Central memory CD8-positive, alpha-beta T cell (primary cell): ENCODE results near the gene GEMIN4.
"Not testable (repeated sequence)": the region's sequence is repeated elsewhere in the genome, so short reads cannot be mapped to it uniquely, and the experiment has no call there.

Experiments used
- ATAC-seq: fragments of 150-1000 bp; cut with Tn5 transposase; replicated peaks from 2 replicates; pipeline ENCODE4 v1.10.0; 2022; ENCODE audit warnings: mild to moderate bottlenecking, moderate FRiP score, moderate number of reproducible peaks; ENCODE audit not compliant: poor library complexity, severe bottlenecking; ENCODE audit errors: extremely low read depth
- DNase-seq, 2 donors: peaks; one replicate each; pipeline ENCODE4 v3.0.0; 2021; ENCODE audit warnings: low spot score in 2 of 2
- H3K27ac Mint-ChIP-seq: one replicate; pipeline ENCODE4 v1.8.0; 2022; ENCODE audit warnings: low read depth, mild to moderate bottlenecking, moderate library complexity, mixed read lengths
- H3K27me3 Mint-ChIP-seq: one replicate; pipeline ENCODE4 v1.8.0; 2022; ENCODE audit warnings: mixed read lengths
- H3K36me3 Mint-ChIP-seq: one replicate; pipeline ENCODE4 v1.8.0; 2022; ENCODE audit warnings: mild to moderate bottlenecking, moderate library complexity, mixed read lengths; ENCODE audit not compliant: insufficient read depth
- H3K4me1 Mint-ChIP-seq: one replicate; pipeline ENCODE4 v1.8.0; 2022; ENCODE audit warnings: mixed read lengths
- H3K4me3 Mint-ChIP-seq: one replicate; pipeline ENCODE4 v1.8.0; 2022; ENCODE audit warnings: mild to moderate bottlenecking, moderate library complexity, mixed read lengths
- H3K9me3 Mint-ChIP-seq: one replicate; pipeline ENCODE4 v1.8.0; 2022; ENCODE audit warnings: mixed read lengths

Gene GEMIN4

DNA sequence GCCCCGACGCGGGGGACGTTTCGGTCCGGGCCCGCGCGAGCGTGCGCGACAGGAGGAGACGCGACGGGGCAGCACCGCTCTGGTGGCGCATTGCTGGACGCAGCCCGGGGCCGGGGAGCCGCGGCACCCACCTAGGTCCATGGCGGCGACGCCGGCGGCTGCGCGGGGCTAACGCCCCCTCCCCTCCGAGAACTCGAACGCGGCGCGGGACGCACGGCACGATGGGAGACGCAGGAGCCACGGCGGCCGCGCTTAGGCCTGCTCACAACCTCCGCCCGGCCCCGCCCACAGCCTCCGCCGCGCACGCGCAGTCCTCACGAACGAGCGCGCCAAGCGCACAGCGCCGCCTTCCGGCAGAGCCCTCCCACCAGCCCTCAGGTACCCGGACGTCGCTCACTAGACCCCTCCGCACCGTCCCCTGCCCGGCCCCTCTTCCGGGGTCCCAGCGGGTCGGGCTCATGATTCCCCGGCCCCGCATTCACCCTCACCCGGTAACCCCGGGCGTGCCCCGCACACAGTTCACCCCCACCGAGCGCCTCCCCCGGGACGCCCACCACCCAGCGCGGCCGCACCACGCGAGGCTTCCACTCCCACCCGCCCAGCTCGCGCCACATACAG is at the start of gene GEMIN4:
TSS of gene GEMIN4 (minus strand) at position 263 of the 618 bp plus-strand sequence. CDS start at position 141, 122 bp downstream.
- no peaks in the 10 kb centered on the region for H3K27me3 Mint-ChIP-seq
- H3K36me3 Mint-ChIP-seq, result peaks cover 18% of the 10 kb centered on the region
- ATAC-seq, result peak; percentile 87
- peak within 1 kb of the TSS; percentile 94 for H3K4me3 Mint-ChIP-seq
- no peaks in the 10 kb centered on the region for H3K9me3 Mint-ChIP-seq
- peaks cover 43% of the 10 kb centered on the region for H3K4me1 Mint-ChIP-seq
- peak; percentile 95 to 100 for DNase-seq
- peak within 1 kb of the TSS; percentile 94 for H3K27ac Mint-ChIP-seq

DNA sequence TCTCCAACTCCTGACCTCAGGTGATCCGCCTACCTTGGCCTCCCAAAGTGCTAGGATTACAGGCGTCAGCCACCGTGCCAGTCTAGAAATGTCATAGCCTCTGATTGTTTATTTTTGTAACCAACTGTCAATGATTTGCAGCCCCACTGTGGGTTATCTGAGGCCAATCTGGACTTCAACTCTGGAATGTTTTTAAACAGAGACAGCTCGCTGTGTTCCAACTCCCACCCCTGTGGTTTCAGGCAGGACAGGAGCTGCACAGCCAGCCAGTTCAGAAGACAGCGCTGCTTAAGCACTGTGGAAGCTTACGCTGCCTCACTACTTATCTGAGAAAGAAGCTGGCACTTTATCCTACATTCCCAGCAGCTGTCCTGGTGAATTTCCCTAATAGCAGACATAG is 49.6 kb upstream of the GEMIN4 start:
- Mint-ChIP-seq H3K9me3 (no peaks in the 10 kb centered on the region), H3K4me1 (no peaks in the 10 kb centered on the region), H3K27ac (no peak overlapping the region), H3K36me3 (peaks cover 2% of the 10 kb centered on the region), H3K4me3 (no peak overlapping the region), H3K27me3 (no peaks in the 10 kb centered on the region)
- DNase-seq (no peak), ATAC-seq (no peak)

DNA sequence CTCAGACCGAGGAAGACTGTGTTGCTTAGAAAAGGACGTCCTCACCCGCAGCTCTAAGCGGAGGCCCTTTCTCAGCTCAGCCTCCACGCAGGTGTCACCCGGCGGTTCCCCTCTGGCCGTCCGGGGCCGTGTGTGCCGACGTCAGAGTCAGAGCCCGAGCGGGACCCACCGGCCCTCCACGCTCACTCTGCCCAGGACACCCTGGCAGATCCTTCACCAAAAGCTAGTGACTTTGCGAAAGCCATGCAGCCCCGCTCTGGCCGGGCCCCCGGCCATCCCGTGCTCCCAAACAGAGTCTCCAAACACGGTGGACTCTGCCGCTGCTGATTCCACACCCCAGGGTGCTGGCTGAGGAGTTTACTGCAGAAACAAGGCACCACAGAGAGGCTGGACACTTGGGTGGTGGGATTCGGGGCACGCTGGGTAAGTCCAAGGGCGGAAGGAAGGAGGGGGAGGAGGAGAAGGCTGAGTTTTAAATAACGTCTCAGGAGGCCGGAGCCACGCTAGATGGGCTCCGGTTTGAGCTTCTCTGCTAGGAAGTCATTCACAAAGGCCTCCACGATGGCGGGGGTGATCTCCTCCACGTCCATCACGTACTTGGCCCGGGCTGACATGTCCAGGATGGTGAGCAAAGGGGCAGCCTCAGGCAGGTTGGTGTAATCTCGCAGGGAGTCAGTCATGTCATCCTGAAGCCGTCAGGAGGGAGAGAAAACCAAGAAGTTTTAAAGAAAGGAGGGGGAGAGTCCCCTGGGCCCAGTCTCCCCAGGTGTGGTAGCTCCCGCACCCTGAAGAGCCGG is 48.6 kb upstream of the GEMIN4 start:
- H3K4me3 Mint-ChIP-seq, result no peak overlapping the region
- DNase-seq, result no peak
- H3K27me3 Mint-ChIP-seq, result no peaks in the 10 kb centered on the region
- no peak for ATAC-seq
- peaks cover 2% of the 10 kb centered on the region for H3K36me3 Mint-ChIP-seq
- H3K27ac Mint-ChIP-seq, result no peak overlapping the region
- H3K9me3 Mint-ChIP-seq, result no peaks in the 10 kb centered on the region
- H3K4me1 Mint-ChIP-seq, result no peaks in the 10 kb centered on the region

GRCh38 chr17:799261-799660 is 47.2 kb upstream of the GEMIN4 start:
- ATAC-seq (no peak), DNase-seq (no peak)
- Mint-ChIP-seq H3K27me3 (no peaks in the 10 kb centered on the region), H3K9me3 (no peaks in the 10 kb centered on the region), H3K4me3 (no peak overlapping the region), H3K36me3 (peaks cover 2% of the 10 kb centered on the region), H3K4me1 (peaks cover 5% of the 10 kb centered on the region), H3K27ac (no peak overlapping the region)

DNA sequence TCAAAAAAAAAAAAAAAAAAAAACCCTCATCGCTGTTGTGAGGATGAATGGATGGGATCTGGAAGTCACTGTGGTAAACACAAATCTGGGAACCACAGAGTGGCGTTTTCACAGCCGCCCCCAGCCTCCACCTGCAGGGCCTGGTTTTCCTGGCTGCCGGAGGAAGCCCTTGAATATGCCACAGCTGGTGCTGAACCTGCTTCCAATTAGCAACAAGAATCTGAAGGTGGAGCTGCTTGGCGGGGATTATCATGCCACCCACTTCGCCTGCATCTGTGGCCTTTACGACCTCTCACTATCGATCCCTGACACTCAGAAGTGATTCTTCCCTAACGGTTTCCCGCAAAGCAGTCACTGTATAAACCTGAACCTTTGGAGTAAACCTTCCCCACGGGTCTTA is 46.2 kb upstream of the GEMIN4 start:
- Mint-ChIP-seq H3K9me3 (no peaks in the 10 kb centered on the region), H3K27me3 (no peaks in the 10 kb centered on the region), H3K27ac (no peak overlapping the region), H3K36me3 (peaks cover 7% of the 10 kb centered on the region), H3K4me1 (peaks cover 5% of the 10 kb centered on the region), H3K4me3 (no peak overlapping the region)
- DNase-seq (no peak), ATAC-seq (no peak)

DNA sequence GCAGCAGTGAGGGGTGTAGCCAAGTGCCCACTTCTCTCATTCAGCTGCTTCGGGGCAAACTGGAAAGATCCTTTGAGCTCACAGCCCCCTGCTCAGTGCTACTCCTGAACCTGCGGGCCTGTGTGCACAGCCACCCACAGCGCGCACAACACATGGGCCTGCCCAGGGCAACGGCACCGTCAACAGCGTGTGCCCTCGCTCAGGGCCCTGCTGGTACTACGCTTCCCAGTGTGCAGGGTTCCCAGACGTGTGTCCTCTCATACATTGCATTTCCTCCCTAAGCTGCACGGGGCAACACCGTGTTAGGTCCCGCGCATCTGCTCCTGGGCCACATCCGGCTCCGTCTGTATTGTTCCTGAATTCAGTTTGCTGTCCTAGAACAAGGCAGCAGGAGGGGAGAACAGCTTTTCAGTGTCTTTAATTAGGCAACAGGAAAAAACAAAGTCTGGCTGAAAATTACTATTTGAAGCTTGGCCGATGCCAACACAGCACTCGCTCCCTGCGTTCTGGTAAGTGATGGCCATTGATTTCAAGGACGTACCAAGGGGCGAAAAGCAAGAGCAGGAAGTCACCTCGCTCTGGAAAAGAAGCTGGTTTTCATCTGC is 45.3 kb upstream of the GEMIN4 start:
- peaks cover 10% of the 10 kb centered on the region for H3K36me3 Mint-ChIP-seq
- no peaks in the 10 kb centered on the region for H3K9me3 Mint-ChIP-seq
- H3K27ac Mint-ChIP-seq, result no peak overlapping the region
- peaks cover 5% of the 10 kb centered on the region for H3K4me1 Mint-ChIP-seq
- ATAC-seq (no peak), DNase-seq (no peak)
- no peak overlapping the region for H3K4me3 Mint-ChIP-seq
- no peaks in the 10 kb centered on the region for H3K27me3 Mint-ChIP-seq

DNA sequence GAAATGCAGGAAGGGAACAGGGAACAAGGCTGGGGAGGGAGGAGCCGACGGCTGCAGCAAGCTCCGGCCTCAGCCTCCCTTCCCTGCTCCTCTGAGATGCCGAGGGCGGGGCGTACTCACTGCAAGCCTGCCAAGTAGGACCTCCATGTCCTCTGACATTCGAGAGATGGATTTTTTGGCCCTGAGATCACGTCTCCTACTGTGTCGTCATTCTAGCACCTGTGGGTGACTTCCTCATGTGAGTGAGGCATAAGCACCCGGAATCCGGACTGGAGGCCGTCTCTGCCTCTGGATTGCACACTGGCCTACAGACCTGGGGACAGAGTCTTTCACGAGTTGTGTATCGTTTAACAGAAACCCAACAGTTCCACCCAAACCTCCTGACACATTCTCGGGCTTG is 44.5 kb upstream of the GEMIN4 start:
- no peaks in the 10 kb centered on the region for H3K27me3 Mint-ChIP-seq
- no peak overlapping the region for H3K4me3 Mint-ChIP-seq
- H3K4me1 Mint-ChIP-seq, result peaks cover 5% of the 10 kb centered on the region
- peaks cover 10% of the 10 kb centered on the region for H3K36me3 Mint-ChIP-seq
- no peak overlapping the region for H3K27ac Mint-ChIP-seq
- DNase-seq, result no peak
- H3K9me3 Mint-ChIP-seq, result no peaks in the 10 kb centered on the region
- ATAC-seq, result no peak

GRCh38 chr17:795721-796120 is 43.7 kb upstream of the GEMIN4 start:
- Mint-ChIP-seq H3K9me3 (no peaks in the 10 kb centered on the region), H3K4me1 (peaks cover 12% of the 10 kb centered on the region), H3K4me3 (no peak overlapping the region), H3K27me3 (no peaks in the 10 kb centered on the region), H3K27ac (no peak overlapping the region), H3K36me3 (peaks cover 12% of the 10 kb centered on the region)
- no peak for DNase-seq
- ATAC-seq, result no peak

GRCh38 chr17:795276-795675 is 43.2 kb upstream of the GEMIN4 start:
- no peak for ATAC-seq

GRCh38 chr17:794876-795275 is 42.8 kb upstream of the GEMIN4 start:
- Mint-ChIP-seq H3K9me3 (no peaks in the 10 kb centered on the region), H3K27me3 (no peaks in the 10 kb centered on the region), H3K27ac (no peak overlapping the region), H3K4me3 (no peak overlapping the region), H3K36me3 (peaks cover 15% of the 10 kb centered on the region), H3K4me1 (peaks cover 13% of the 10 kb centered on the region)
- no peak for DNase-seq
- peak; percentile 43 for ATAC-seq

More at GRCh38 chr17:795276-795675, 43.2 kb upstream of the GEMIN4 start:
- H3K9me3 Mint-ChIP-seq, result no peaks in the 10 kb centered on the region
- no peak overlapping the region for H3K4me3 Mint-ChIP-seq
- no peak for DNase-seq
- H3K4me1 Mint-ChIP-seq, result peaks cover 13% of the 10 kb centered on the region
- H3K36me3 Mint-ChIP-seq, result peaks cover 12% of the 10 kb centered on the region
- no peaks in the 10 kb centered on the region for H3K27me3 Mint-ChIP-seq
- H3K27ac Mint-ChIP-seq, result no peak overlapping the region

DNA sequence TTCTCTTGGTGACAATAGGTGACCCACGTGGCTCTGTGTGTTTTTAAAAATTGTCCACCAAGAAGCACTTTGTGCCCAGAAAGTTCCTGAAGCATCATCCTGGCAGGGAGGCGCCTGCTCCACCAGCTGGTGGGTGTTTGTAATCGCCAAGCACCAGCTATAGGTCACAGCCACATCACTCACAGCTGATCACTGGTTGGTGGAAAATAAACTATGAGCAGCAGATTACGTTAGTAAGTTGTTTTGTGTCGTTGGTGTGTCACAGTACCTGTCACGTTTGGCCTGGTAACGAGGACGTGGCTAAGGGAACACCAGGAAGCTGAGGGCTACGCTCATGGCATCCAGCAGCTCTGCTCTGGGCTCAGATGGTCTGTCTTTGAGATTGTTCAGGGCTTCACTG is 40.2 kb upstream of the GEMIN4 start:
- Mint-ChIP-seq H3K27me3 (no peaks in the 10 kb centered on the region), H3K4me1 (peaks cover 13% of the 10 kb centered on the region), H3K9me3 (no peaks in the 10 kb centered on the region), H3K27ac (no peak overlapping the region), H3K36me3 (peaks cover 30% of the 10 kb centered on the region), H3K4me3 (no peak overlapping the region)
- no peak for DNase-seq
- no peak for ATAC-seq

GRCh38 chr17:791829-792228 is 39.8 kb upstream of the GEMIN4 start:
- H3K27ac Mint-ChIP-seq, result no peak overlapping the region
- H3K4me3 Mint-ChIP-seq, result no peak overlapping the region
- H3K36me3 Mint-ChIP-seq, result peaks cover 30% of the 10 kb centered on the region
- no peaks in the 10 kb centered on the region for H3K9me3 Mint-ChIP-seq
- ATAC-seq (no peak), DNase-seq (no peak)
- no peaks in the 10 kb centered on the region for H3K27me3 Mint-ChIP-seq
- H3K4me1 Mint-ChIP-seq, result peaks cover 13% of the 10 kb centered on the region

GRCh38 chr17:790874-791247 is 38.8 kb upstream of the GEMIN4 start:
- not testable (repeated sequence) for H3K4me3 Mint-ChIP-seq, ATAC-seq, H3K27ac Mint-ChIP-seq, DNase-seq, H3K9me3 Mint-ChIP-seq, H3K27me3 Mint-ChIP-seq
- H3K4me1 Mint-ChIP-seq, result peaks cover 13% of the 10 kb centered on the region
- H3K36me3 Mint-ChIP-seq, result peaks cover 32% of the 10 kb centered on the region
